Mesodermal cell (in vitro differentiated cells): ENCODE results near the gene TRMT2A.

Source experiments
- H3K27ac ChIP-seq: 2 replicates; pipeline ENCODE4 v1.7.0; 2013; ENCODE audit warnings: mild to moderate bottlenecking, low read depth, low read length, moderate library complexity; ENCODE audit not compliant: severe bottlenecking
- H3K36me3 ChIP-seq: 2 replicates; pipeline ENCODE4 v1.7.1; 2013; ENCODE audit warnings: mild to moderate bottlenecking, low read length, moderate library complexity; ENCODE audit not compliant: control insufficient read depth, insufficient read depth
- H3K4me1 ChIP-seq: one replicate; pipeline ENCODE4 v1.7.1; 2013; ENCODE audit warnings: mild to moderate bottlenecking, low read length; ENCODE audit not compliant: insufficient read depth, control insufficient read depth, poor library complexity, severe bottlenecking
- H3K4me3 ChIP-seq: 2 replicates; pipeline ENCODE4 v1.7.0; 2013; ENCODE audit warnings: low read length, control low read depth, mild to moderate bottlenecking; ENCODE audit not compliant: insufficient read depth, poor library complexity, severe bottlenecking; ENCODE audit errors: extremely low read depth
- H3K9me3 ChIP-seq: 2 replicates; pipeline ENCODE4 v1.7.1; 2013; ENCODE audit warnings: mild to moderate bottlenecking, low read length, moderate library complexity; ENCODE audit not compliant: control insufficient read depth
- WGBS, 2 experiments: methylation state at CpG; one replicate each; pipeline ENCODE4 v1.1.5; 2013; ENCODE audit warnings: missing lambda C conversion rate in 2 of 2; ENCODE audit not compliant: insufficient coverage in 2 of 2; 5-methylcytosine and 5-hydroxymethylcytosine counted together

TRMT2A gene

DNA sequence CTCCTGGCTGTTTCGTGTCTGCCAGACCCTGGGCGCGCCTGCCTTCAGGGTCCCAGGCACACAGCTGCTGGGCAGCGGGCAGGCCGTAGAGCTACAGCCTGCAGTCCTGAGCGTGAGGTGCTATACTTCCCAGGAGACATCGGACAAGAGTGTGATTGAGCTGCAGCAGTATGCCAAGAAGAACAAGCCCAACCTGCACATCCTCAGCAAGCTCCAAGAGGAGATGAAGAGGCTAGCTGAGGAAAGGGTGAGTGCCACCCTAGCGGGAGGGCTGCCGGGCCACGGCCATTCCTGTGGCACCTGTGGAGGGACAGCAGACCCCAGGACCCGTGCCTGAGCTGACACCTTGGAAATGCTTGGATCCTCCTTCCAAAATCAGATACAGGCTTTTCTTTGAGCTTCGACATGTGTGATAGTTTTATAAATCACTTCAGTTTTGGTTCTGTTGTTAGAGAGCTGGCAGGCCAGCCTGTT lies 8.2 kb downstream of the TRMT2A start:
- peaks cover 91% of the 10 kb centered on the region for H3K36me3 ChIP-seq
- no peaks in the 10 kb centered on the region for H3K9me3 ChIP-seq
- no peaks in the 10 kb centered on the region for H3K4me1 ChIP-seq
- no peak overlapping the region for H3K27ac ChIP-seq
- WGBS, 2 experiments: 90 to 93% methylated on average over 11 of the region's 12 CpGs
- H3K4me3 ChIP-seq: no peak overlapping the region

DNA sequence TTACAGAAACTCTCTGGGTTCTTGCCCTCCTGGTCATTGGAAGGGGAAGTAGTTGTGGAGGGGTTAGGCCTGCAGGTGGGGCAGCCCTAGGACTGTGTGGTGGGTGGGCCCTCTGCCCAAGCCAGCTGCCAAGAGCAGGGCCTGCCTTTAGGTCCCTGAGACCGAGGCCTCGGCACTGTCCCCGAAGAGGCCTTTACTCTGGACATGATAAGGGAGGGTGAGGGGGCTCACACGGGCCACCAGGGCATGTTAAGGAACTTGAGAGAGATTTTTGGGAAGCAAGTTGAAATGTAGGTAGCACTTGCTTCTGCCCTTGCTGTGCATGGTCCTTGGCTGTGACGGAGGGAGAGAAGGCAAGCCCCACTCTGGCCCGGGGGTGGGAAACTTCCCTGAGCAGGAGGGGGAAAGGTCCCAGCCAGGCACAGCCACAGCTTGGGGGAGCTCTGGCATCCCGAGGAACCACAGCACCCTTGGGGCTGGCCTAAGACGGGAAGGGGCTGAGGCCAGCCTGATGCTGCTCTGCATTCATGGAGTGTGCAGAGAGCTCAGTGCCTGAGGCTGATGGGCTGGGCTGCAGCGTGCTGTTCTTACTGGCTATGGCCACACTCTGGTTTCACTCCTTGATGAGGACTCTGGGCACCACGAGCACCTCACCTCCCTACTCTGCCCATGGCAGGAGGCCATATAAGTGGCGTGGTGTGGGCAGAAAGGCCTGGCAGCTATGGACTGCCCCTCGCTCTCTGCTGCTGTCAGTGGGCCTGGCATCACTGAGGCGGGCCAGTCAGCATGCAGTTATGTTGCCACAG lies 8.9 kb downstream of the TRMT2A start:
- WGBS, 2 experiments: 96 to 98% methylated on average over 9 to 13 of the region's 13 CpGs
- no peaks in the 10 kb centered on the region for H3K9me3 ChIP-seq
- H3K27ac ChIP-seq: no peak overlapping the region
- peaks cover 91% of the 10 kb centered on the region for H3K36me3 ChIP-seq
- no peaks in the 10 kb centered on the region for H3K4me1 ChIP-seq
- H3K4me3 ChIP-seq: no peak overlapping the region

DNA sequence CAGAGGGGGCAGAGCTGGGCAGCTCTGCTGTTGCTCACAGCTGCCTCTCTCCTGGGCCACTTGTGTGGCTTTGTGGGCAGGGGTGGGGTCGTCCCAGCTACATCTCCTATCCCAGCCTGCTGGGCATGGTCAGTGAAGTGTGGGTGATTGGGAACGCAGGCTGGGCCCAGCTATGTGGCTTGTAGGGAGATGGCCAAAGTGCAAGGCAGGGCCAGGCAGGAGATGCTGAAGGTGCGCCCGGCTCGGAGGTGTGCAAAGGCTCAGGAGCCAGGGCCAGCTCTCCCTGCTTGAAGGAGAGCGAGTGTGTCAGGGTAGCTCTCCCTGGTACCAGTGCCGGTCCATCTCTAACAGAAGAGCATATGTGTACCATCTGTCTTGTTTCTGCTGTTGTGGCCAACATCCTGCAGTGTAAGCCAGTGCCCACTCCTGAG lies 9.5 kb downstream of the TRMT2A start:
- Histone ChIP-seq H3K36me3 (peaks cover 92% of the 10 kb centered on the region), H3K4me1 (no peaks in the 10 kb centered on the region), H3K9me3 (no peaks in the 10 kb centered on the region), H3K27ac (no peak overlapping the region), H3K4me3 (no peak overlapping the region)
- 94 to 95% methylated on average over 4 to 7 of the region's 7 CpGs for WGBS, 2 experiments

DNA sequence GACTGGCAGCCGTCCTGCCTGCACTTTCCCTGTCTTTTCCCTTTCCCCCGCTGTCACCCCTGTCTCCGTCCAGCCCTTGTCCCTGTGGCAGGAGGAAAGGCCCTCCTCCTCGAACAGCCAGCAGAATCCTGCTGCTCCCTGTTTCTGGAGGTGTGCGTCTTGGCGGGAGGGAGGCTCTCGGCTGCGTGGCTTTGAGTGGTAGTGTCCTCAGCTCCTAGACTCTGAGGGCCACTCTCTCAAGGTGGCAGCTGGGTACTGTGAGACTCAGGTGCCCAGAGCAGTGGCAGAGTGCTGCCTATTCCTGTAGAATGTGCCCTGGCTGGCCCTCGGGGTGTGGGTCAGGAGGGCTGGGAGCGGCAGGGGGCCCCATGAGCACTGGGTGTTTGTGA lies 10.2 kb downstream of the TRMT2A start:
- Histone ChIP-seq H3K4me3 (no peak overlapping the region), H3K4me1 (no peaks in the 10 kb centered on the region), H3K9me3 (no peaks in the 10 kb centered on the region), H3K27ac (no peak overlapping the region), H3K36me3 (peaks cover 92% of the 10 kb centered on the region)
- WGBS, 2 experiments: 93 to 98% methylated on average over 10 of the region's 10 CpGs

DNA sequence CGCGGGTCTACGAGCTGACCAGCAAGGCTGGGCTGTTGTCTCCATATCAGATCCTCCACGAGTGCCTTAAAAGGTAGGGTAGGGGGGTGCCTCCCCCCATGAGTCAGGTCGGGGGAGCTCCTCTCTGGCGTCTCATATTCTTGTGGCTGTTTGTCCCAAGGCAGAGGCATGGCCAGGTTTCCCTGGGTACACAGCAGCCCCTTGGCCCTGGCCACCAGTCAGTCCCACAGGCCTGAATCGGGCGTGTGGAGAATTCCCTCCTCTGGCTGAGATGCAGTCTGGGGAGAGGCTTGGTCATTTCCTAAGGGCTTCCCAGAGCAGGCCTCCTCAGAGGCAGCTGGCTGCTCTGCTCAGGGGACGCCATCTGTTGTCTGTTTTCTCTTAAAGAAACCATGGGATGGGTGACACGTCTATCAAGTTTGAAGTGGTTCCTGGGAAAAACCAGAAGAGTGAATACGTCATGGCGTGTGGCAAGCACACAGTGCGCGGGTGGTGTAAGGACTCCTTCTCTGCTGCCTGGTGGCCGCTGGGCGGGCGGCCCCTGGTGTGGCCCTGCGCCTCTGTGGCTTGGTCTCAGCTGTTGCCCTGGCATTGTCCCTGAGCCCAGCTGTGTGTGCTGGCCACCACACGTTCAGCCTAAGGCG lies 10.7 kb downstream of the TRMT2A start:
- WGBS, 2 experiments: 98 to 99% methylated on average over 18 to 19 of the region's 20 CpGs
- no peak overlapping the region for H3K27ac ChIP-seq
- H3K36me3 ChIP-seq: peaks cover 94% of the 10 kb centered on the region
- H3K4me3 ChIP-seq: no peak overlapping the region
- no peaks in the 10 kb centered on the region for H3K4me1 ChIP-seq
- no peaks in the 10 kb centered on the region for H3K9me3 ChIP-seq

DNA sequence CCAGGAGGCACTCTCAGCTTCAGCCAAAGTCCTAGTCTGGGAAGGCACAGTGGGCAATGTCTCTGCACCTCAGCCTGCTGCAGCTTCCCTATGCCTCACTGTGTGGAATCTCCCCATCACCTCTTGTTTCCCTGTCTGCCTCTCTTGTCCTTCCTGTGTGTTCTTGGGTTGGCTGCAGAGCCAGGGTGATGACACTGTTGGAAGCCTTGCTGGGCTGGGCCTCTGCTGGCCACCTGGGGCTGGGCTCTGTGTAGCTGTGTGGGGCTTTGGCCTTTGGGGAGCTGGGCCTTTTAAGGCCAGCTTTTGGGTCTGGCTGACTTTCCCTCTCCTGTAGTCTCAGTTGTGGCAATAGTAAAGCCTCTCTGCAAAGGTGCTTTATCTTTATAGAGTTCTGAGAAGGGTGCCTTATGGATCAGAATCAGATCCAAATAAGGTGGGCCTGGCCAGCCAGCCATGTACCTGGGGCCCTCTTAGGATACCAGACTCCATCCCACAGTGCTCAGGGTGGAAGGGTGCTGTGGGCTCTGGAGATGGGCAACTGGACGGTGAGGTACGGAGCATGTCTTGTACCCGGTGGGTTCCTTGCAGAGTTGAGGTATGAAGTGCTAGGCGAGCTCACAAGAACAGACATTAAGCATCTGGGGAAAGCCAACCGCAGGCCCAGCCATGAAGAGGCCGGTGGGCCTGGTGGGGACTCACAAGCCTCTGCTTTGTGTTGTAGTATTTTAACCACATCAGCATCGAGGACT lies 11.4 kb downstream of the TRMT2A start:
- H3K4me1 ChIP-seq: no peaks in the 10 kb centered on the region
- H3K4me3 ChIP-seq: no peak overlapping the region
- WGBS, 2 experiments: 100% methylated on average over 5 to 7 of the region's 7 CpGs
- H3K27ac ChIP-seq: no peak overlapping the region
- peaks cover 97% of the 10 kb centered on the region for H3K36me3 ChIP-seq
- H3K9me3 ChIP-seq: no peaks in the 10 kb centered on the region

DNA sequence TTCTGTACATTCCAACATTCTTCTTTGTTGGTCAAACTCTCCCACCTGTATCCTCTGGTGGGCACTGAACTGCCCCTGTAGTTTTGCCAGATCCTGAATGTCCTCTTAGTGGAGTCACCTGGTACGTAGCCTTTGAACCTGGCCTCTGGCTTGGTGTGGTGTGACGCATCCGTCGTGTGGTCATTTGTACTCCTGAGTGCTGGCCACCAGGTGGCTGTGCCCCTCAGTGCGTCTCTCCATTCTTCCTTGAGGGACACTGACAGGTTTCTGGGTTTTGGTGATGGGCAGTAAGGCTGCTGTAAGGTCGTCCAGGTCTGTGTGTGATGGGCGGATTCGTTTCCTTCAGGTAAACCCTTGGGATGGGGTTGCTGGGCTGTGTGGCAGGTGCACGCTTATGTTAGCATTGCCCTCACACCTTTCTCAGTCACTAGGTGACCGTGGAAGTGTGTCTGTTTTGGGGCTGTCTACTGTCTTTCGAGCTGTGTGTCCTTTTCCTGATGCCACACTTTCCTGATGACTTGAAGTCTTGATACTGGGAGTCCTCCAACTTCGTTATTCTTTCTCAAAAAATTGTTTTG lies 14.7 kb downstream of the TRMT2A start:
- Histone ChIP-seq H3K9me3 (no peaks in the 10 kb centered on the region), H3K4me3 (no peak overlapping the region), H3K36me3 (peaks cover 95% of the 10 kb centered on the region), H3K4me1 (no peaks in the 10 kb centered on the region), H3K27ac (no peak overlapping the region)
- WGBS, 2 experiments: 92 to 98% methylated on average over 7 to 10 of the region's 12 CpGs

DNA sequence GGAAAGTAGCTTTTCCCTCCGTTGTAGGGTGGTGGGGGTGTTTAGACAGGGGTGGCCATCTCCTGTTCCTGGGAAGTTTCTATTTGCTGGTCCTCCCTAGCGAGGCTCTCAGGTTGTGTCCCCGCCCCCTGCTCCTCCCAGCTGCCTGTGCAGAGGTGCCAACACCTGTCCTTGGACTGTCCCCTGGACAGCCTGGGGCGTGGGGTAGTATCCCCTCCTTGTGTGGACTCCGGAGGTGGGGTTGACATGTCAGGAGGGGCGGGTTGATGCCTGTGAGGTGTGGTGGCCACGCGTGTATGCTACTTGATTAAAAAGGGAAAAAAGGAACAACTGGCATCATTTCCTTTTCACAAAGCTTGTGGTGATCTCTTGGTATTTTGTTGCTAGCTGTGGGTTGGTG lies 15.4 kb downstream of the TRMT2A start:
- 83 to 98% methylated on average over 3 to 6 of the region's 8 CpGs for WGBS, 2 experiments
- no peaks in the 10 kb centered on the region for H3K4me1 ChIP-seq
- peaks cover 95% of the 10 kb centered on the region for H3K36me3 ChIP-seq
- no peaks in the 10 kb centered on the region for H3K9me3 ChIP-seq
- no peak overlapping the region for H3K4me3 ChIP-seq
- H3K27ac ChIP-seq: no peak overlapping the region

DNA sequence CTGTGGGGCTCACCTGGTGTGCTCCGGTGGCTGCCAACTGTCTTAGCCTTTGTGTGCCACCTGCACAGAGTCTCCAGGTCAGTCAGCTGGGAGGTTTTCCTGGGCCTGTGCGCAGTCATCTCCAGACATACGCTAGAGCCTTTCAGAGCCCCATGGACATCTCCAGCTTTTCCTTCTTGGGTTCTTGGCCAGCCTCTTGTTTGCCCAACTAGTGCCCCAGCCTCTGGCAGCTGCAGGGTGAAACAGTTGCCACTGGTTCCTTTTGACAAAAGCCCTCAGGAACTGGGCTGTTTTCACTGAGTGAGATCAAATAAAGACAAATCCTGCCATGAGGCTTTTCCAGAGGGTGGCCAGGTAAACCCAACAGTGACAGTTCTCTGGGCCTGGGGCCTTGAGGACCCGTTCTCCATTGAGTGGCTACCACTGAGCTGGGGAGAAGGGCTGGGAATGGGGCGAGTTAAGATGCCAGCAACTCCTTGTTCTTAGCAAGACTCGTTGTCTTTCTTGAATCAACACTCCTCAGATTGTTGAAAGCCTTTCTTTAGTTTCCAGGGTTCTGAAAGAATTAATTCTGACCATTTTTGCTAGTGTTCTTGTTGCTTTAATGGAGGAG lies 17.8 kb downstream of the TRMT2A start:
- Histone ChIP-seq H3K27ac (no peak overlapping the region), H3K9me3 (no peaks in the 10 kb centered on the region), H3K4me3 (no peak overlapping the region), H3K4me1 (no peaks in the 10 kb centered on the region), H3K36me3 (peaks cover 95% of the 10 kb centered on the region)
- WGBS, 2 experiments: 95 to 98% methylated on average over 4 to 5 of the region's 6 CpGs
